ENCODE results near the gene CCL13.

The CCL13 gene

GRCh38 chr17:34384822-34385605, 28.7 kb downstream of the CCL13 start:
- no peak for DNase-seq (ENCODE audit: low spot score)

- DNase-seq (ENCODE audit: low spot score), result no peak
These were observed 30.0 kb downstream of the CCL13 start for GRCh38 chr17:34386343-34386696.

GRCh38 chr17:34386697-34387550, 30.6 kb downstream of the CCL13 start:
- DNase-seq (ENCODE audit: low spot score), result no peak

- DNase-seq (ENCODE audit: low spot score), result no peak
These were observed 31.3 kb downstream of the CCL13 start for GRCh38 chr17:34387566-34387965.

- no peak for DNase-seq (ENCODE audit: low spot score)
These were observed 33.0 kb downstream of the CCL13 start for GRCh38 chr17:34389126-34389750.

GRCh38 chr17:34390649-34391048, 34.4 kb downstream of the CCL13 start:
- DNase-seq (ENCODE audit: low spot score), result no peak

- no peak for DNase-seq (ENCODE audit: low spot score)
These were observed 35.0 kb downstream of the CCL13 start for GRCh38 chr17:34391241-34391640.

- DNase-seq (ENCODE audit: low spot score), result no peak
These were observed 37.1 kb downstream of the CCL13 start for GRCh38 chr17:34393401-34393800.

- no peak for DNase-seq (ENCODE audit: low spot score)
These were observed 41.0 kb downstream of the CCL13 start for GRCh38 chr17:34397265-34397664.

GRCh38 chr17:34398990-34399389, 42.7 kb downstream of the CCL13 start:
- DNase-seq (ENCODE audit: low spot score), result no peak

GRCh38 chr17:34399725-34400124, 43.4 kb downstream of the CCL13 start:
- no peak for DNase-seq (ENCODE audit: low spot score)

- DNase-seq (ENCODE audit: low spot score), result no peak
These were observed 44.1 kb downstream of the CCL13 start for GRCh38 chr17:34400301-34400931.

GRCh38 chr17:34401165-34401564, 44.9 kb downstream of the CCL13 start:
- DNase-seq (ENCODE audit: low spot score), result no peak

GRCh38 chr17:34403006-34403405, 46.7 kb downstream of the CCL13 start:
- no peak for DNase-seq (ENCODE audit: low spot score)

GRCh38 chr17:34406226-34406625, 49.9 kb downstream of the CCL13 start:
- no peak for DNase-seq (ENCODE audit: low spot score)
